Activated naive CD4-positive, alpha-beta T cell treated with anti-CD3 and anti-CD28 coated beads, Interleukin-2, amount 10 ng/mL, durations not matched to agents 7 days and 5 days (primary cell): ENCODE measurements around the gene CENPX.
"Not testable (repeated sequence)": the region's sequence is repeated elsewhere in the genome, so short reads cannot be mapped to it uniquely, and the experiment has no call there.

Experiments
- CTCF ChIA-PET: fragments of 350-600 bp; sonication (Branson Sonifier 250); formaldehyde crosslinking; loops from one replicate; lab custom pipeline; 2021; ENCODE audit warnings: antibody characterized with exemption; lab: Charles Lee
- DNase-seq: peaks from one replicate; pipeline ENCODE4 v3.0.0-alpha.2; 2020
- H3K27ac Mint-ChIP-seq: one replicate; pipeline ENCODE4 v1.8.0; 2021; ENCODE audit warnings: mild to moderate bottlenecking, moderate library complexity, mixed read lengths
- H3K27me3 Mint-ChIP-seq: one replicate; pipeline ENCODE4 v1.8.0; 2021; ENCODE audit warnings: mild to moderate bottlenecking, mixed read lengths
- H3K36me3 Mint-ChIP-seq: one replicate; pipeline ENCODE4 v1.8.0; 2021; ENCODE audit warnings: mixed read lengths
- H3K4me1 Mint-ChIP-seq: one replicate; pipeline ENCODE4 v1.8.0; 2021; ENCODE audit warnings: mixed read lengths
- H3K4me3 Mint-ChIP-seq: one replicate; pipeline ENCODE4 v1.8.0; 2021; ENCODE audit warnings: mild to moderate bottlenecking, moderate library complexity, mixed read lengths
- H3K9me3 Mint-ChIP-seq: one replicate; pipeline ENCODE4 v1.8.0; 2021; ENCODE audit warnings: mixed read lengths

The CENPX gene

GRCh38 chr17:81992306-81993102 is 30.2 kb downstream of the CENPX start:
- CTCF ChIA-PET = no interaction called here
- H3K9me3 Mint-ChIP-seq = no peaks in the 10 kb centered on the region
- H3K27ac Mint-ChIP-seq = no peak overlapping the region
- H3K36me3 Mint-ChIP-seq = no peaks in the 10 kb centered on the region
- H3K4me3 Mint-ChIP-seq = no peak overlapping the region
- H3K27me3 Mint-ChIP-seq = no peaks in the 10 kb centered on the region
- no peaks in the 10 kb centered on the region for H3K4me1 Mint-ChIP-seq
- no peak for DNase-seq

- DNase-seq = no peak
- Mint-ChIP-seq H3K4me1 (peaks cover 1% of the 10 kb centered on the region), H3K36me3 (peaks cover 2% of the 10 kb centered on the region), H3K27ac (no peak overlapping the region), H3K4me3 (no peak overlapping the region), H3K9me3 (no peaks in the 10 kb centered on the region), H3K27me3 (no peaks in the 10 kb centered on the region)
- CTCF ChIA-PET = interaction anchor here (1.0 kb wide), 1 partner anchor 24 kb away, joined by 3 read pairs; no protein-coding TSS in a partner anchor
Measured at GRCh38 chr17:81991684-81992305, 30.9 kb downstream of the CENPX start.

DNA sequence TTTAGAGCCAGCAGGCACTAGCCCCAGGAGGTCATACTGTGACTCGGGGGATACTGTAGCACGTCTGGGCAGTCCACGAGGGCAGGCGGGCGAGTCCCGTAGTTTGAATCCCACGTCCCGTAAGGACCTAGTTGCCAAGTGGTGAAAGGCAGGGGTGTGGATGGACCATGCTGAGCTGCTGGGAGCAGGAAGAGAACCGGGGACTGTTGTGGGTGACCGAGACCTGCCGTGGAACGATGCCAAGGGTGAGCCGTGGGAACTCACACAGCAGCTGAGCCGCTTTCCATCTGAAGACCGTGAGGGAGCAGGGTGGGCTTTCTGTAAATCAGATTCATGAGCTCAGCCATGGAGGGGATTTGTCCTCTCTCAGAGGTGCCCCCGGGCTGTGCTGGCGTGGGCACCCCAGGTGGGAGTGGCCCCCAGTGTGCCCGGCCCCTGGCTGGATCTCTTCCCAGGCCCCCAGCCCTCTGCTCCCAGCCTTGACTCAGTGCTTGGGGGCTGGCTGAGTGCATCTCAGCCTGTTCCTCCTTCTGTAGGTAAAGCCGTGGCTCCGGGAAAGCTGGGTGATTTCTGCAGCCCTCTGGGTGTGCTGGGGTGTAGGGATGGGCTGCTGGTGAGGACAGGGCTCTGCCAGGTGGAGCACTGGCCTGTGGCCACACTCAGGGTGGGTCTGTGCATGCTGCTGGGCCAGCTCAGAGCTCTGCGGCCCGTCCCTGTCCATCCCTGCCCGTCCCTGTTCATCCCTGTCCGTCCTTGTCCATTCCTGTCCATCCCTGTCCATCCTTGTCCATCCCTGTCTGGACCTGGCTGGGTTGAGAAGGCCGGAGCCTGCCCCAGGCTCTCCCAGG is 31.6 kb downstream of the CENPX start:
- H3K9me3 Mint-ChIP-seq = no peaks in the 10 kb centered on the region
- DNase-seq = no peak
- no peak overlapping the region for H3K27ac Mint-ChIP-seq
- peaks cover 6% of the 10 kb centered on the region for H3K36me3 Mint-ChIP-seq
- H3K4me1 Mint-ChIP-seq = peaks cover 3% of the 10 kb centered on the region
- CTCF ChIA-PET = interaction anchor here (1.0 kb wide), 1 partner anchor 24 kb away, joined by 3 read pairs; no protein-coding TSS in a partner anchor
- H3K27me3 Mint-ChIP-seq = no peaks in the 10 kb centered on the region
- H3K4me3 Mint-ChIP-seq = no peak overlapping the region

- CTCF ChIA-PET = no interaction called here
- Mint-ChIP-seq H3K27ac (peak overlapping the region; percentile 71), H3K4me1 (peaks cover 22% of the 10 kb centered on the region), H3K4me3 (no peak overlapping the region), H3K9me3 (no peaks in the 10 kb centered on the region), H3K27me3 (no peaks in the 10 kb centered on the region), H3K36me3 (peaks cover 29% of the 10 kb centered on the region)
- no peak for DNase-seq
Measured at GRCh38 chr17:81987161-81987770, 35.4 kb downstream of the CENPX start.

- no peak for DNase-seq
- H3K27me3 Mint-ChIP-seq = no peaks in the 10 kb centered on the region
- peaks cover 29% of the 10 kb centered on the region for H3K36me3 Mint-ChIP-seq
- peaks cover 25% of the 10 kb centered on the region for H3K4me1 Mint-ChIP-seq
- CTCF ChIA-PET = no interaction called here
- H3K4me3 Mint-ChIP-seq = no peak overlapping the region
- no peaks in the 10 kb centered on the region for H3K9me3 Mint-ChIP-seq
- H3K27ac Mint-ChIP-seq = no peak overlapping the region
Measured at GRCh38 chr17:81986606-81987005, 36.1 kb downstream of the CENPX start.

- Mint-ChIP-seq H3K27ac (no peak overlapping the region), H3K9me3 (no peaks in the 10 kb centered on the region), H3K4me1 (peaks cover 41% of the 10 kb centered on the region), H3K36me3 (peaks cover 34% of the 10 kb centered on the region), H3K4me3 (no peak overlapping the region), H3K27me3 (no peaks in the 10 kb centered on the region)
- CTCF ChIA-PET = interaction anchor here (1.4 kb wide), 1 partner anchor 36 kb away, joined by 4 read pairs; no protein-coding TSS in a partner anchor
- DNase-seq = no peak
Measured at GRCh38 chr17:81984773-81985410, 37.8 kb downstream of the CENPX start.

GRCh38 chr17:81983639-81984373 is 38.9 kb downstream of the CENPX start:
- peaks cover 38% of the 10 kb centered on the region for H3K36me3 Mint-ChIP-seq
- H3K27me3 Mint-ChIP-seq = peaks cover 4% of the 10 kb centered on the region
- no peaks in the 10 kb centered on the region for H3K9me3 Mint-ChIP-seq
- peaks cover 52% of the 10 kb centered on the region for H3K4me1 Mint-ChIP-seq
- no peak overlapping the region for H3K27ac Mint-ChIP-seq
- no peak overlapping the region for H3K4me3 Mint-ChIP-seq
- CTCF ChIA-PET = no interaction called here
- DNase-seq = no peak

DNA sequence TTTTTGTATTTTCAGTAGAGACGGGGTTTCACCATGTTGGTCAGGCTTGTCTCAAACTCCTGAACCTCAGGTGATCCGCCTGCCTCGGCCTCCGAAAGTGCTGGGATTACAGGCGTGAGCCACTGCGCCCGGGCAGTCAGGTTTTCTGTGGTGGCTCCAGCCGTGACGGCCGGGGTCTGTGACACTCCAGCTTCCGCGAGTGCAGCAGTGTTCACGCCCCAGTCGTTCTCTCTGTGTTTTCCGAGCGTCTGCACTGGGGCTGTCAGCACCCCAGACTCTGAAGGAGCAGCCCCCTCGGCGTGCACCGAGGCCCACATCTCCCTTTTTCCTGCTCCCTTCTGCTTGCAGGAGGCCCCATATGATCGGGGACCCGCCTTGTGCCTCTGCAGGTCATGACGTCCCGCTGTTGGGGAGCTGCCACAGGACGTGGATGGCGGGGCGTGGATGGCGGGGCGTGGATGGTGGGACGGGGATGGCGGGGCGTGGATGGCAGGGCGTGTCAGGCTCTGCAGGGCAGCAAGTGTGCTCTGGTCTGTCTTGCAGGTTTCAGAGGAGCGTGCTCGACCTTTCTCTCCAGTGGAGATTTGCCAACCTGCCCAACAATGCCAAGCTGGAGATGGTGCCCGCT is 39.6 kb downstream of the CENPX start:
- Mint-ChIP-seq H3K4me1 (peaks cover 57% of the 10 kb centered on the region), H3K36me3 (peaks cover 38% of the 10 kb centered on the region), H3K27ac (no peak overlapping the region), H3K9me3 (no peaks in the 10 kb centered on the region), H3K27me3 (peaks cover 4% of the 10 kb centered on the region), H3K4me3 (no peak overlapping the region)
- CTCF ChIA-PET = no interaction called here
- DNase-seq = no peak

DNA sequence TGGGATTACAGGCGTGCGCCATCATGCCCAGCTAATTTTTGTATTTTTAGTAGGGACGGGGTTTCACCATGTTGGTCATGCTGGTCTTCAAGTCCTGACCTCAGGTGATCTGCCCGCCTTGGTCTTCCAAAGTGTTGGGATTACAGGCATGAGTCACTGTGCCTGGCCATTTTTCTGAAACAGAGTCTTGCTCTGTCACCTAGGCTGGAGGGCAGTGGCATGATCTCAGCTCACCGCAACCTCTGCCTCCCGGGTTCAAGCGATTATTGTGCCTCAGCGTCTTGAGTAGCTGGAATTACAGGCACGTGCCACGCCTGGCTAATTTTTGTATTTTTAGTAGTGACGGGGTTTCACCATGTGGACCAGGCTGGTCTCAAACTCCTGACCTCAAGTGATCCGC is 41.2 kb downstream of the CENPX start:
- Mint-ChIP-seq H3K4me1 (peaks cover 58% of the 10 kb centered on the region), H3K36me3 (peaks cover 35% of the 10 kb centered on the region)
- H3K27me3 Mint-ChIP-seq, DNase-seq, H3K4me3 Mint-ChIP-seq, H3K9me3 Mint-ChIP-seq, CTCF ChIA-PET, H3K27ac Mint-ChIP-seq: not testable (repeated sequence)

DNA sequence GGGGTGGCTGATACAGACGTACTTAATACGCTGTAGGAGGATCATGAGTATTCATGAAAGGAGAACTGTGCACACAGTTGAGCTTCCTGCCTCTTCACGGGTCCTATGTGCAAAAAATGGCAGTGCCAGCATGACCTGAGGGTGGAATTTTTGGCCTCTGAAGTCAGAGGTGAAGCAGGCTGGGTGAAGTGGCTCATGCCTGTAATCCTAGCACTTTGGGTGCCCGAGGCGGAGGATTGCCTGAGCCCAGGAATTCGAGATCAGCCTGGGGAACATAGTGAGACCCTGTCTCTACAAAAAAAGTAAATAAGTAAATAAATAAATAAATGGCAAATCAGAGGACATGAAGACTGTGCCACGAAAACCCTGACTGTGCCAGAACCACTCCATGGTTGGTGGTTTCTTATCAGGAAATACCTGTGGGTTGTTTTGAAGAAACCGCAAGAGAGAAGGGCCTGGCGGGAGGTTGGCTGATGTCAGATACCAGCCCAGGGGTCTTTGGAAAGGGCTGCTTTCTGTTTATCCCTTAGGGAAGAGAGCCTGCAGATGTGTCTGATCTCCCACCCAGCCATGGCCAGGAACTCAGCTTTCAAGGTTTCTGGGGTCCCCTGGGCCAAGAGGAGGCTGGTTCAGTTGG is 41.9 kb downstream of the CENPX start:
- Mint-ChIP-seq H3K36me3 (peaks cover 31% of the 10 kb centered on the region), H3K4me3 (no peak overlapping the region), H3K4me1 (peaks cover 64% of the 10 kb centered on the region), H3K27me3 (peaks cover 15% of the 10 kb centered on the region), H3K27ac (no peak overlapping the region), H3K9me3 (no peaks in the 10 kb centered on the region)
- DNase-seq = no peak
- CTCF ChIA-PET = no interaction called here

- Mint-ChIP-seq H3K4me1 (peaks cover 63% of the 10 kb centered on the region), H3K9me3 (no peaks in the 10 kb centered on the region), H3K36me3 (peaks cover 23% of the 10 kb centered on the region), H3K4me3 (peak overlapping the region; percentile 26), H3K27me3 (peaks cover 16% of the 10 kb centered on the region), H3K27ac (no peak overlapping the region)
- no peak for DNase-seq
- CTCF ChIA-PET = no interaction called here
Measured at GRCh38 chr17:81980122-81980521, 42.6 kb downstream of the CENPX start.

GRCh38 chr17:81978524-81979298 is 44.0 kb downstream of the CENPX start:
- CTCF ChIA-PET = interaction anchor here (0.9 to 1.0 kb wide), 2 partner anchors 19 to 41 kb away, joined by 3 read pairs; no protein-coding TSS in a partner anchor

More at GRCh38 chr17:81978524-81979298, 44.0 kb downstream of the CENPX start:
- peak overlapping the region; percentile 70 for H3K4me3 Mint-ChIP-seq
- H3K36me3 Mint-ChIP-seq = peaks cover 17% of the 10 kb centered on the region
- peak overlapping the region; percentile 45 for H3K27ac Mint-ChIP-seq
- H3K9me3 Mint-ChIP-seq = no peaks in the 10 kb centered on the region
- peaks cover 30% of the 10 kb centered on the region for H3K27me3 Mint-ChIP-seq
- DNase-seq = no peak
- peaks cover 60% of the 10 kb centered on the region for H3K4me1 Mint-ChIP-seq
